Loucy (cell line): Measurements from ENCODE around the gene MCIDAS.

Experiments used
- H2AFZ ChIP-seq: fragments of 200-600 bp; sonication (generic); 2 replicates; pipeline ENCODE4 v1.6.0; 2016; ENCODE audit warnings: antibody characterized with exemption, mild to moderate bottlenecking, low read length, moderate library complexity
- H3F3A ChIP-seq: fragments of 200-600 bp; 2 replicates; pipeline ENCODE4 v1.6.0; 2016; ENCODE audit warnings: antibody characterized with exemption, low read depth, mild to moderate bottlenecking
- H3K27me3 ChIP-seq: fragments of 200-600 bp; sonication (generic); 2 replicates; pipeline ENCODE4 v1.6.1; 2014; ENCODE audit warnings: low read length, mild to moderate bottlenecking; ENCODE audit not compliant: insufficient read depth, poor library complexity, severe bottlenecking
- H3K36me3 ChIP-seq: fragments of 200-600 bp; sonication (generic); 2 replicates; pipeline ENCODE4 v1.6.1; 2016; ENCODE audit warnings: low read length; ENCODE audit not compliant: insufficient read depth
- H3K4me1 ChIP-seq: fragments of 200-600 bp; sonication (generic); 2 replicates; pipeline ENCODE4 v1.5.1; 2014; ENCODE audit warnings: low read length, mild to moderate bottlenecking; ENCODE audit not compliant: insufficient read depth, poor library complexity, severe bottlenecking
- H3K4me2 ChIP-seq: fragments of 200-600 bp; sonication (generic); 2 replicates; pipeline ENCODE4 v1.6.0; 2014; ENCODE audit warnings: antibody characterized with exemption, low read length, low read depth, mild to moderate bottlenecking; ENCODE audit not compliant: poor library complexity, severe bottlenecking
- H3K4me3 ChIP-seq: fragments of 200-600 bp; sonication (generic); 2 replicates; pipeline ENCODE4 v1.5.1; 2014; ENCODE audit warnings: low read length, mild to moderate bottlenecking, mixed read lengths; ENCODE audit not compliant: poor library complexity, severe bottlenecking
- H3K79me2 ChIP-seq: fragments of 200-600 bp; sonication (generic); 2 replicates; pipeline ENCODE4 v1.6.1; 2014; ENCODE audit warnings: low read length; ENCODE audit not compliant: insufficient read depth
- H3K9ac ChIP-seq: fragments of 200-600 bp; sonication (generic); 2 replicates; pipeline ENCODE4 v1.6.0; 2014; ENCODE audit warnings: mild to moderate bottlenecking, low read depth, low read length, moderate library complexity; ENCODE audit not compliant: poor library complexity, severe bottlenecking
- H3K9me2 ChIP-seq: fragments of 200-600 bp; sonication (generic); replicated peaks from 2 replicates; pipeline ENCODE4 v1.6.1; 2016; ENCODE audit warnings: low read depth, low read length, mixed read lengths
- H3K9me3 ChIP-seq: fragments of 200-600 bp; sonication (generic); 2 replicates; pipeline ENCODE4 v1.6.1; 2014; ENCODE audit warnings: mild to moderate bottlenecking, antibody characterized with exemption, low read length, low read depth; ENCODE audit not compliant: insufficient read depth
- H4K20me1 ChIP-seq: fragments of 200-600 bp; sonication (generic); 2 replicates; pipeline ENCODE4 v1.6.0; 2014; ENCODE audit warnings: antibody characterized with exemption, low read length, mild to moderate bottlenecking; ENCODE audit not compliant: insufficient read depth, poor library complexity, severe bottlenecking
- EZH2phosphoT487 ChIP-seq: fragments of 200-600 bp; IDR thresholded peaks from 2 replicates; pipeline ENCODE4 v1.6.1; 2018; ENCODE audit warnings: antibody characterized with exemption, mild to moderate bottlenecking, moderate library complexity, borderline replicate concordance
- TF ChIP-seq, protein P1 (sequence below): fragments of 200-600 bp; sonication (generic); conservative IDR thresholded peaks from 2 replicates; pipeline ENCODE4 v1.5.1; 2014; ENCODE audit warnings: mild to moderate bottlenecking, antibody characterized with exemption, low read length

The MCIDAS gene

DNA sequence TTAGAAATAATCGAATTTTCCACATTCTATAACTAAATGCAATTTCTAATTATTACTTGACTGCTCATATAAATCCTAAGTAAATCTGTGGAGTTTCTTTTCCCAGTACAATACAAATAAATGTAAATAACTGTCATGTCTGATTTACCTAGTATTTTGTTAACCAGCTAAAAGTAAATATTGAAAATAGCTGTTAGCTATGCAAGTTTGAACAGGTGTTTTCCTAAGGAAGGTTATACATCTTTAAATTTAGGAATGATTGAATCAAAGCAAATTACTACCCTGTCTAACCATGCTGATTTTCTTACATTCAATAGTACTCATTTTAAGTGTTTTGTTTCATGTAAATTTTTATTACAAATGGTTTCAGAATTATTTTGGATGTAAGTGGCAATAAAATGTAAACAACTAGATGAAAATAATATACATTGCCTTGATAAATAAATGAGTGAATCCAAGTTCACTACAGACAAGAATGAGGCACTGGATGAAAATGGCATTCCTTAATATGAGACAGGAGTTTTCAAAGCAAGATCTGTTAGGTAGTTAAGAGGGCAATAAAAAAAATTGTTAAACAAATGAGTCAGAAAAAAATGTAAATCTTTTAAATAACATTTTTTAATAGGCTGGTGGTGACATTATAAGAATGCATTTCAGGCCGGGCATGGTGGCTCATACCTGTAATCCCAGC, 15.8 kb downstream of the MCIDAS start:
- no peaks in the 10 kb centered on the region for H3K79me2 ChIP-seq
- H3K27me3 ChIP-seq: no peaks in the 10 kb centered on the region
- H2AFZ ChIP-seq: no peak overlapping the region
- no peaks in the 10 kb centered on the region for H3F3A ChIP-seq
- no peak for TF ChIP-seq EZH2phosphoT487
- TF ChIP-seq, protein P1, sequence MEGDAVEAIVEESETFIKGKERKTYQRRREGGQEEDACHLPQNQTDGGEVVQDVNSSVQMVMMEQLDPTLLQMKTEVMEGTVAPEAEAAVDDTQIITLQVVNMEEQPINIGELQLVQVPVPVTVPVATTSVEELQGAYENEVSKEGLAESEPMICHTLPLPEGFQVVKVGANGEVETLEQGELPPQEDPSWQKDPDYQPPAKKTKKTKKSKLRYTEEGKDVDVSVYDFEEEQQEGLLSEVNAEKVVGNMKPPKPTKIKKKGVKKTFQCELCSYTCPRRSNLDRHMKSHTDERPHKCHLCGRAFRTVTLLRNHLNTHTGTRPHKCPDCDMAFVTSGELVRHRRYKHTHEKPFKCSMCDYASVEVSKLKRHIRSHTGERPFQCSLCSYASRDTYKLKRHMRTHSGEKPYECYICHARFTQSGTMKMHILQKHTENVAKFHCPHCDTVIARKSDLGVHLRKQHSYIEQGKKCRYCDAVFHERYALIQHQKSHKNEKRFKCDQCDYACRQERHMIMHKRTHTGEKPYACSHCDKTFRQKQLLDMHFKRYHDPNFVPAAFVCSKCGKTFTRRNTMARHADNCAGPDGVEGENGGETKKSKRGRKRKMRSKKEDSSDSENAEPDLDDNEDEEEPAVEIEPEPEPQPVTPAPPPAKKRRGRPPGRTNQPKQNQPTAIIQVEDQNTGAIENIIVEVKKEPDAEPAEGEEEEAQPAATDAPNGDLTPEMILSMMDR: no peak
- H3K9me2 ChIP-seq: peaks cover 3% of the 10 kb centered on the region; the same call in 1 of the 2 replicates
- no peak overlapping the region for H3K9ac ChIP-seq
- no peak overlapping the region for H3K4me2 ChIP-seq
- no peaks in the 10 kb centered on the region for H3K4me1 ChIP-seq
- no peaks in the 10 kb centered on the region for H3K36me3 ChIP-seq
- H4K20me1 ChIP-seq: no peaks in the 10 kb centered on the region
- H3K9me3 ChIP-seq: no peaks in the 10 kb centered on the region
- H3K4me3 ChIP-seq: no peak overlapping the region

DNA sequence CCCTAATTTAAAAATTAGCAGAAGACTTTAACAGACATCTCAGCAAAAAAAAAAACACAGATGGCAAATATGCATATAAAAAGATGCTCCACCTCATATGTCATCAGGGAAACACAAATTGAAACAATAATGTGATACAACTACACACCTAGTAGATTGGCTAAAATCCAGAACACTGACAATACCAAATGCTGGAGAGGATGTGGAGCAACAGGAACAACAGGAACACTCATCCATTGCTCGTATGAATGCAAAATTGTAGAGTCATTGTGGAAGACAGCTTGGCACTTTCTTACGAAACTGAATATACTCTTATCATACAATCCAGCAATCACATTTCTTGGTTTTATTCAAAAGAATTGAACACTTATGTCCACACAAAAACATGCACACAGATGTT, 22.1 kb downstream of the MCIDAS start:
- TF ChIP-seq EZH2phosphoT487: no peak
- TF ChIP-seq, protein P1: no peak
- Histone ChIP-seq H3K9me2 (peaks cover 3% of the 10 kb centered on the region; the same call in 1 of the 2 replicates), H3F3A (no peaks in the 10 kb centered on the region), H4K20me1 (no peaks in the 10 kb centered on the region), H3K4me3 (no peak overlapping the region), H2AFZ (no peak overlapping the region), H3K9ac (no peak overlapping the region), H3K79me2 (no peaks in the 10 kb centered on the region), H3K36me3 (no peaks in the 10 kb centered on the region), H3K9me3 (no peaks in the 10 kb centered on the region), H3K4me2 (no peak overlapping the region), H3K4me1 (no peaks in the 10 kb centered on the region), H3K27me3 (no peaks in the 10 kb centered on the region)

DNA sequence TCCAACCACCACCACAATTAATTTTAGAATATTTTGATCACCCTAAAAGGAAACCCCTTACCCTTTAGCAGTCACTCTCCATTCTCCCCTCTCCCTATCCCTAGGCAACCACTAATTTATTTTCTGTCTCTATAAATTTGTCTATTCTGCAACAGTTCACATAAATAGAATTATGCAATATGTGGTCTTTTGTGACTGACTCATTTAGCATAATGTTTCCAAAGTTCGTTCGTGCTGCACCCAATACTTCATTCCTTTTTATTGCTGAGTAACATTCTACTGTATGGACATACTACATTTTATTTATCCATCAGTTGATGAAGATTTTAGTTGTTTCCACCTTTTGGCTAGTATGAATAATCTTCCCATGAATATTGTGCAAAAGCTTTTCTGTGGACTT, 36.0 kb downstream of the MCIDAS start:
- no peaks in the 10 kb centered on the region for H3K9me3 ChIP-seq
- no peaks in the 10 kb centered on the region for H4K20me1 ChIP-seq
- H2AFZ ChIP-seq: no peak overlapping the region
- H3K4me1 ChIP-seq: no peaks in the 10 kb centered on the region
- H3K79me2 ChIP-seq: no peaks in the 10 kb centered on the region
- H3K4me3 ChIP-seq: no peak overlapping the region
- H3K36me3 ChIP-seq: no peaks in the 10 kb centered on the region
- no peak overlapping the region for H3K4me2 ChIP-seq
- H3K27me3 ChIP-seq: no peaks in the 10 kb centered on the region
- no peak for TF ChIP-seq EZH2phosphoT487
- TF ChIP-seq, protein P1: no peak
- H3F3A ChIP-seq: no peaks in the 10 kb centered on the region
- no peak overlapping the region for H3K9ac ChIP-seq
- no peaks in the 10 kb centered on the region for H3K9me2 ChIP-seq
